D721Med (cell line): ENCODE results near the gene NR1D2.
"Not testable (repeated sequence)": the region's sequence is repeated elsewhere in the genome, so short reads cannot be mapped to it uniquely, and the experiment has no call there.

ENCODE experiments used
- DNase-seq: peaks from one replicate; pipeline ENCODE4 v3.0.0; 2011; ENCODE audit warnings: low spot score; ENCODE audit not compliant: insufficient read length
- FAIRE-seq: peaks from 2 replicates; lab custom pipeline; 2011; peaks lifted over from hg19 to GRCh38; lab: Jason Lieb, UNC
- TF ChIP-seq, protein P1 (sequence below): IDR thresholded peaks from 2 replicates; pipeline ENCODE4 v1.5.1; 2012; ENCODE audit warnings: mild to moderate bottlenecking, control low read depth; ENCODE audit not compliant: insufficient read depth; ENCODE audit errors: missing control alignments

The NR1D2 gene

DNA sequence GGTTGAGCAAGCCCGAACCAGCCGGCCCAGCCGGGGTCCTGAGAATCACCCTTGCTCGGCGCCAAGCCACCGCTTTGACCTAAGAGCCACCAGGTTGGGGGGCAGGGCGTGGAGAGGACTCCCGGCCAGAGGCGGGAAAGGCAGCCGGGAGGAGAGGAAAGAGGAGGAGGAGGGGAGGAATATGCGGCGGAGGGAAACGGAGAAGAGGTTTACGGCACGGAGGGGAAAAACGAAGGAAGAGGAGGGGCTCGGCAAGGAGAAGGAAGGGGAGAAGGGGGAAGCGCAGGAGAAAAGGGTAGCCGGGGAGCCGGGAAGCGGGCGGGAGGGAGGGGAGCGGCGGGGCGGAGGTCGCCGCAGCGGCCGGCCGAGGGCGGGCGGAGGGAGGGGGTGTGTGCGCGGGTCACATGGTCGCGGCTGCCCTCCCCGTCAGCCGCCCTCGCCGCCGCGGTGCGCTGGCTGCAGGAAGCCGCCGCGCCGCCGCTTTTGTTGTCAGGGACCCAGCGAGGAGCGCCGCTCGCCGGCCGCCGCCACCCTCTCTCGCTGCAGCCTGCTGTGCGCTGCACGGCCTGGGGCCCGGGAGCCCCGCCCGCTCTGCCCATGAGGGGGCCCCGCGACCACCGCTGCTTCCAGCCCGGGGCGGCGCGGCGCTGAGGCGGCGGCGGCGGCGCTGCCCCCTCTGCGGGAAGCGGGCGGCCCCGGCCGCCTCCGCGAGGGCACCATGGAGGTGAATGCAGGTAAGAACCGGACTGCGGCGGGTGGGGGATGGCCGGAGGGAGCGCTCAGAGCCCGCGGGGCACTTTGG lies at the start of gene NR1D2:
TSS of gene NR1D2 (plus strand) at position 426 of the 802 bp plus-strand sequence. CDS start at position 719, 293 bp downstream.
- TF ChIP-seq, protein P1, sequence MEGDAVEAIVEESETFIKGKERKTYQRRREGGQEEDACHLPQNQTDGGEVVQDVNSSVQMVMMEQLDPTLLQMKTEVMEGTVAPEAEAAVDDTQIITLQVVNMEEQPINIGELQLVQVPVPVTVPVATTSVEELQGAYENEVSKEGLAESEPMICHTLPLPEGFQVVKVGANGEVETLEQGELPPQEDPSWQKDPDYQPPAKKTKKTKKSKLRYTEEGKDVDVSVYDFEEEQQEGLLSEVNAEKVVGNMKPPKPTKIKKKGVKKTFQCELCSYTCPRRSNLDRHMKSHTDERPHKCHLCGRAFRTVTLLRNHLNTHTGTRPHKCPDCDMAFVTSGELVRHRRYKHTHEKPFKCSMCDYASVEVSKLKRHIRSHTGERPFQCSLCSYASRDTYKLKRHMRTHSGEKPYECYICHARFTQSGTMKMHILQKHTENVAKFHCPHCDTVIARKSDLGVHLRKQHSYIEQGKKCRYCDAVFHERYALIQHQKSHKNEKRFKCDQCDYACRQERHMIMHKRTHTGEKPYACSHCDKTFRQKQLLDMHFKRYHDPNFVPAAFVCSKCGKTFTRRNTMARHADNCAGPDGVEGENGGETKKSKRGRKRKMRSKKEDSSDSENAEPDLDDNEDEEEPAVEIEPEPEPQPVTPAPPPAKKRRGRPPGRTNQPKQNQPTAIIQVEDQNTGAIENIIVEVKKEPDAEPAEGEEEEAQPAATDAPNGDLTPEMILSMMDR = no peak
- FAIRE-seq (no peak), DNase-seq (peak; percentile 29)

DNA sequence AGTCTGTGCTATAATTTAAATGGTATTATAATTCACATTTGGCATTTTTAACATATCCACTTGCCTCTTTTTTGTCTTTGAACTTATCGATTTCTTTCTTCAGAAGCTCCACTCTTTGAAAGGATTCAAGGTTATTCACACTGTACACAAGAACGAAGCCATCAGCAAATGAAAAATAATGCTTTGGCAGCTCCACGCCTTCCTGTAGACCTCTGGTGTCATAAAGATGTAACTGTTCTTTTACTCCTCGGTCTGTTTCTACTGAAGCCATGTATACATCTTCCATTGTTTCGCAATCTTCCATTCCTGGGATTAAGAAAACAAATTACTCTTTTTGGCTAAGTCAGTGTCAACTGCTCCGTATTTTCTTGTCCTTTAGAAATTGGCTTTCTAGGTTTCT lies 44.3 kb upstream of the NR1D2 start:
- no peak for FAIRE-seq
- no peak for DNase-seq
- TF ChIP-seq, protein P1 = no peak

DNA sequence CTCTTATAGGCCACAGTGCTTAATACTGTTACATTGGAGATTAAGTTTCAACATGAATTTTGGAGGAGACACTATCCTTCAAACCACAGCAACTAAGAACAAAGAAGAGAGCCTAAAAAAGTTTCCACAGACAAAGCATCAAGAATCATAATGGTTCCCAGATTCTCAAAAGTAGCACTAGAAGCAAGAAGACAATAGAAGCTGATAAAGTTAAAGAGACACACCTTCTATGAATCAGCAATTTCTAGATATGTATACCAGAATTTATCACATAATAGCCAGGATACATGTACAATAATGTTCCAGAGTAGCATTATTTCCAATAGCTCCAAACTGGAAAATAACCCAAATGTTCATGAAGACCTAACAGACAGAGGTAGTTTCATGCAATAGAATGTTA lies 40.5 kb upstream of the NR1D2 start:
- DNase-seq (no peak), FAIRE-seq (no peak)
- TF ChIP-seq, protein P1 = no peak

DNA sequence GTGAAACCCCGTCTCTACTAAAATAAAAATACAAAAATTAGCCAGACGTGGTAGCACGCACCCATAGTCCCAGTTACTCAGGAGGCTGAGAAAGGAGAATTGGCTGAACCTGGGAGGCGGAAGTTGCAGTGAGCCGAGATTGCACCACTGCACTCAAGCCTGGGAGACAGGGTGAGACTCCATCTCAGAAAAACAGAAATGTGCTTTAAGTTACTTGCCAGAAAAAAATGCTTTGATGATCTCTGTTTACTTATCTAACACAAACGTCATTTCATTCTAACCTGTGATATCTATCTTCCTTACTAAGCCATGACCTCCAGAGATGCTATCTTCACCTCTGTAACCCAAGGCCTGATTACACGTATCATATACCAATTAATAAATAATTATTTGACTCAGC lies 35.7 kb upstream of the NR1D2 start:
- no peak for FAIRE-seq
- DNase-seq = no peak
- TF ChIP-seq, protein P1 = no peak

DNA sequence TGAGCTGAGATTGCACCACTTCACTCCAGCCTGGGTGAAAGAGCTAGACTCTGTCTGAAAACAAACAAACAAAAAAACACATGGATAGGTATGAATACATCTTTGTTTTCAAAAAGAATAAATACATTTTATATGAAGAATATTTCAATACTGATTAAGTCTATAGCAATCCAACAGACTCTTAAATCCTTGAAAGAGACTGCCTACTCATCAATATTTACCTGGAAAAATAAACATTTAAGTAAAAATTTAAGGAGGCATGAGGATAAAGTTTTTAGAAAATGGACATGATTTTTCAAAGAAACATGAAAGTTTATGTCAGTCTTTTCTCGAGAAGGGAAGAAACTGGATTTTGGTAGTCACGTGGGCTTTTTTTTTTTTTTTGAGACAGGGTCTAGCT lies 33.7 kb upstream of the NR1D2 start:
- TF ChIP-seq, protein P1 = no peak
- FAIRE-seq (no peak), DNase-seq (no peak)

DNA sequence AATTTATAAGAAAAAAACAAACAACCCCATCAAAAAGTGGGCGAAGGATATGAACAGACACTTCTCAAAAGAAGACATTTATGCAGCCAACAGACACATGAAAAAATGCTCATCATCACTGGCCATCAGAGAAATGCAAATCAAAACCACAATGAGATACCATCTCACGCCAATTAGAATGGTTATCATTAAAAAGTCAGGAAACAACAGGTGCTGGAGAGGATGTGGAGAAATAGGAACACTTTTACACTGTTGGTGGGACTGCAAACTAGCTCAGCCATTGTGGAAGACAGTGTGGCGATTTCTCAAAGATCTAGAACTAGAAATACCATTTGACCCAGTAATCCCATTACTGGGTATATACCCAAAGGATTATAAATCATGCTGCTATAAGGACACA lies 32.8 kb upstream of the NR1D2 start:
- not testable (repeated sequence) for DNase-seq, FAIRE-seq

DNA sequence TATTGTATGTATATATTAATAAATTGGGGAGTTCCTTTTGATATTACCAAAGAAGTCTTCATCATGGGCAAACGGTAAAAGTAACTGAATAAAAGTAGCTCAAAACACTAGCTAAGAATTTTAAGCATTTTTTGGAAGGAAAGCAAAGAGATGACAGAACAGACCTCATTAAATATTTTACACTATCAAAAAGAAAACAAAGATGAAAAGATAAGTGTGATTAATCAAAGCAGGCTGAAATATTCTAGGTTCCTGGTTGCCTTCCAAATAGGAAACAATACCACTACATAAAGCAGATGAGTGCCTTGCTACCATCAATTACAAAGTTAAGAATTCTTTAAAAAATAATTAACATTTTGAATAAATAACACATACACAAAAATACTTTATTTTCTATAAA lies 31.9 kb upstream of the NR1D2 start:
- TF ChIP-seq, protein P1 = no peak
- FAIRE-seq = no peak
- no peak for DNase-seq
